DMS153 treated with DMSO at 0.1 percent for 48 hours (cell line): ENCODE results near the gene S100A7.
A peak's percentile ranks its signal among the peaks of the same experiment; 100 is the strongest.
"Not testable (repeated sequence)": the region's sequence is repeated elsewhere in the genome, so short reads cannot be mapped to it uniquely, and the experiment has no call there.

Source experiments
- DNase-seq: peaks from one replicate; lab custom pipeline; 2025; ENCODE audit not compliant: unreplicated experiment; lab: John Stamatoyannopoulos, UW

Gene S100A7

DNA sequence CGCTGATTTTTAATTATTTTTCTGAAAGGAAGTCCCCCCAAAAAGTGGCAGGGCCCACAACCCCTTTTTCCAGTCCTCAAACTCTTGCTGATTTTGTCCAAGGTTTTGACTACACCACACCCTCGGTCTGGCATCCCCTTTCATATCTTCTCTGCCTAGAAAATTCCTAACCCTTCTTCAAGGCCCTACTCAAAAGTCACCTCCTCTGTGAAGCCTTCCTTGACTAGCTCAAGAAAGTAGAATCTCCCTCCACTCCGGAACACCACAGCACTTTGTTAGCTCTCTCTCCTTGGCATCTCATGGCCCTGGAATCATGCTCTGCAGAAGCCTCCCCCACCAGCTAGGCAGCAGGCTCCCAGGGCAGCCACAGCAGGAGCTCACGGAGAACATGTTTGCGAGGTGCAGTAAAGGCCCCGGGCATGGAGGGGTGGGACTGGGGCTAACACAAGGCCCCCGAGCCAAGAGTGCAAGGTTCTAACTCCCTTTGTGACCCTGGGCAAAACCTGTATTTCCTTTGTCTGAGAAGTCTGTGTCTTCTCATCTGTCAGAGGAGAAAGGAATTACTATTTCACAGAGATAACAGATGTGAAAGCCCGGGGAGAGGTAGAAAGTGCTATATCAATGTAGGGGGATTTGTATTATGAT is 17.7 kb upstream of the S100A7 start:
- no peak for DNase-seq

DNA sequence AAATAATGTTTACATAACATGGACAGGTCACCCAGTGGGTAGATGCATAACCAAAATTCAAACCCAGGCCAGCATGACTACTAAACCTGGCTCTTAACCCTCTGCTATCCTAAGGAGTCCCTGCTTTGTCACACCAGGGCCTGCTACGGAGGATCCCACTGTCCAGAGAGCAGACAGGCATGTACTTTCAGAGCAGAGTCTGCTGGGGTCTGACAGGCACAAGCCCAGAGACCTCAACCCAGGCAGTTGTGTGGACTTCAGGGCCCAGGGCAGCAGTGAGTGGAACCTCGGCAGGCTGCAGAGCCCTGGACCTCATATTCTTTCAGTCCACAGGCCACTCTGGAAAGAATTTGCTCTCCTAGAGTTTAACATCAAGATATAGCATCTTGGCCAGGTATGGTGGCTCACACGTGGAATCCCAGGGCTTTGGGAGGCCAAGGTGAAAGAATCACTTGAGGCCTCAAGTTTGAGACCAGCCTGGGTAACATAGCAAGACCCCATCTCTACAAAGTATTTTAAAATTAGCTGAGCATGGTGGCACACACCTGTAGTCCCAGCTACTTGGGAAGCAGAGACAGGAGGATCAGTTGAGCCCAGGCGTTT is 16.1 kb upstream of the S100A7 start:
- no peak for DNase-seq

GRCh38 chr1:153475282-153475681 is 14.8 kb upstream of the S100A7 start:
- no peak for DNase-seq

DNA sequence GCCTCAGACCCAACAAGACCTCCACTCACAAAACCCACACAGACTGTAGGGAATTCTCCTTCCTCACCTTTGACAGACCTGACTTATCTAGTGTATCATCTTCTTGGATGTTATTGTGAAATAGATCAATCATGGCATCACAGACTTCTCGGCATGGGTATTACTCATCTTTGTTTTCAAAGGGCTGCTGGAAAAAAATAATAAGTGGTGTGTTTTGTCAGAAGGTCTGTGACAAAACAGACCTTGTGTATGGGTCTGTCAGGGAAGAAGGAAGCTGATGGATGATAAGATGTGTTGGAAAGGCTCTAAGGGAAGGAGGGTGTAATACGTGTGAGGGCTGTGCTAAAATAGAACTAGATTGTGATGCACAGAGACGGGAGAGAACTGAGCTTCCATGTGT is 13.9 kb upstream of the S100A7 start:
- no peak for DNase-seq

- DNase-seq = no peak
These were observed 10.3 kb upstream of the S100A7 start for GRCh38 chr1:153470707-153471106.

DNA sequence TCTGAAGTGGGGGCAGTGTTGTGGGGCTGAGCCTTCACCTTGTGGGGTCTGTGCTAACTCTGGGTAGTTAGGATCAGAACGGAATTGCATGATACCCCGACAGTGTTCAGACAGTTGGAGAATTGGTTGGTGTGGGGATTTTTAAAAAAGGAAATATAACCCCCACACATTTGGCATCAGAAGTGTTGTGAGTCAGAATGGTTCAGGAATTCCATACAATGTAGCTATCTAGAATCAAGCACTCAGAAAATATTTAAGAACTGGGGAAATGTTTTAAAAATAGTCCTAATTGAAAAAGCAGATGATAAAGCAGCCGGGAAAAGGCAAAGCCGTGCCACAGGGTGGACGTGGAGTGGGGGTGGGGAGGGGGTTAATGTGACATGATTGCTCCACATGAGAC is 6.5 kb upstream of the S100A7 start:
- no peak for DNase-seq

GRCh38 chr1:153465811-153466636 is 5.6 kb upstream of the S100A7 start:
- no peak for DNase-seq

DNA sequence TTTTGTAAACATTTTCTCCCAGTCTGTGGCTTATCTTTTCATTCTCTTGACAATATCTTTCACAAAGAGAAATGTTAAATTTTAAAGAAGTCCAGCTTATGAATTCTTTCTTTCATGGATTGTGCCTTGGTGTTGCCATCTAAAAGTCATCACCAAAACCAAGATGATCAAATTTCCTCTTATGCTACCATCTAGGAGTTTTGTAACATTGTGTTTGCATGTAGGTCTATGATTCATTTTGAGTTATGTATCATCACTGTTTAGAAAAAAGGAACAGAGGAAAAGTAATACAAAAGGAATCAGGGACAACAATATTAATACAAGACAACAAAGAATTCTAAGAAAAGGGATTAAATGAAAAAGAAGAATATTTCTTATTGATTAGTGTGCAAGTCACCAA is 2.3 kb upstream of the S100A7 start:
- DNase-seq = not testable (repeated sequence)

- DNase-seq = no peak
These were observed 796 bp downstream of the S100A7 start for GRCh38 chr1:153459655-153460054.

DNA sequence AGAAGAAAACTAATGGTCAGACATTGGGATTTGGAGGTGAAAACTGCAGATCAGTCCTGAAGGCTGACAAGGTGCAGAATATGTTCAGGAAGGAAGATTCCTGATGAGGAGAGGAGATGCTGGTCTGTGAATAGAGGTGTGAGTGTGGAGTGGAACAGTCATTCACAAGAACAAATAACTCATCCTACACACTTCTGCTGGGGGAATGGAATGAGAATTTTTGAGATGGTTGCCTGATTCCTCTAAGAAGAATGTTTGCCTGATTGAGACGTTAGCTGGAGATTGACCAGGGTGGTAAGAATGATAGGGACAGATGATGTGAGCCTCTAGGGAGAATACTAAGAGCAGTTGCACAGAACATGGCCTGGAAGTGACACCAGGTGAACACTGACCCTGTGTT is 4.1 kb downstream of the S100A7 start:
- DNase-seq = no peak

DNA sequence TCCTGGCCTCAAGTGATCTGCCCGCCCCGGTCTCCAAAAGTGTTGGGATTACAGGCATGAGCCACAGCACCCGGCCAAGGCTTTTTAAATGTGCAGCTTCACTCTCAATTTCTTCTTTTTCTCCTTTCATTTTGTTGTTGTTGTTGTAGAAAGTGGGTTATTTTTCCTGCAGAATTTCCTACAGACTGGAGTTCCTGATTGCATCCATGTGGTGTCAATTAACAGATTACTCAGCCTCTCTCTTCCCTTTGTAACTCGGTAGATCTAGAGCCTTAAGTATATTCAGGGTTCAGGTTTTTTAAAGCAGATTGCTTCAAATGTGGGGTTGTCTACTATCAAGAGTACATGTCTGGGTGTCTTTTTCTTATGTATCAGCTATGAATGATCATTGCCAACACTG is 11.6 kb downstream of the S100A7 start:
- DNase-seq = not testable (repeated sequence)

DNA sequence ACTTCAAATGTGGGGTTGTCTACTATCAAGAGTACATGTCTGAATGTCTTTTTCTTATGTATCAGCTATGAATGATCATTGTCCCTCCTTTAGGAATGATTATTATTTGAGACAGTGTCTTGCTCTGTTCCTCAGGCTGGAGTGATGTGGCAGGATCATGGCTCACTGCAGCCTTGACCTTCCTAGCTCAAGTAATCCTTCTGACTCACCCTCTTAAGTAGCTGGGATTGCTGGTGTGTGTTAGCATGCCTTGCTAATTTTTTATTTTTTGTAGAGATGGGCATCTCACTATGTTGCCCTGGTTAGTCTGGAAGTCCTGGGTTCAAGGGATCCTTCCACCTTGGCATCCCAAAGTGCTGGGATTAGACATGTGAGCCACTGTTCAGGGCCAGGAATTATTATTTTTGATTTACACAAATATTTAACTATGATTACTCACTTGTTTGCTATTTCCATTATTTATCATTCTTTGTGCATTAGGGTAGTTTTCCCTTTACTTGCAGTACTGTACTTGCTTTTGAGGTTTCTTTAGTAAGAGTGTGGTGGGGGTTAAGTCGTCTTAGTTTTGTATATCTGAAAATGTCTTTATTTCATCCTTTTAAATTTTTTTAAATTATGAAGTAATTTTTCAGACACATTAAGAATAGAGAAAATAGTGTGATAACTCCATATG is 12.8 kb downstream of the S100A7 start:
- DNase-seq = no peak

DNA sequence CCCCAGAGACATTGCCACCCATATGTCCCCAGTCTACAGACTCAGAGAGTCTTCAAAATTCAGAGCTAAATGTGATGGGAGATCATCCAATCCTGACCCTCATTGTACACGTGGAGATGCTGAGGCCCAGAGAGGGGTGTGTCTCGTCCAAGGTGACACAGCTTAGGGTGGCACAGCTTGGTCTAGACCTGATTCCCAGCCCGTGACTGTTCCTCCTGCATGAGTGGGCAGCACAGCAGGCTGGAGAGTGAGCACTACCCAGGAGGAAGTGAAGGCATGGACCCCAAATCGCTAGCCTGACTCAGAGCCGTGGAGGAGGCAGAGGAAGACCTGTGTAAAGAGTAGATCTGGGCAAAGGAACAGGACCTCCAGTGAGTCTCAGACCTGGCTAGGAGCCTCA is 16.4 kb downstream of the S100A7 start:
- DNase-seq = no peak

GRCh38 chr1:153443486-153443885 is 17.0 kb downstream of the S100A7 start:
- DNase-seq = no peak

- DNase-seq = peak; percentile 48
These were observed 19.2 kb downstream of the S100A7 start for GRCh38 chr1:153441238-153441755.

- DNase-seq = no peak
These were observed 21.2 kb downstream of the S100A7 start for GRCh38 chr1:153439273-153439672.

DNA sequence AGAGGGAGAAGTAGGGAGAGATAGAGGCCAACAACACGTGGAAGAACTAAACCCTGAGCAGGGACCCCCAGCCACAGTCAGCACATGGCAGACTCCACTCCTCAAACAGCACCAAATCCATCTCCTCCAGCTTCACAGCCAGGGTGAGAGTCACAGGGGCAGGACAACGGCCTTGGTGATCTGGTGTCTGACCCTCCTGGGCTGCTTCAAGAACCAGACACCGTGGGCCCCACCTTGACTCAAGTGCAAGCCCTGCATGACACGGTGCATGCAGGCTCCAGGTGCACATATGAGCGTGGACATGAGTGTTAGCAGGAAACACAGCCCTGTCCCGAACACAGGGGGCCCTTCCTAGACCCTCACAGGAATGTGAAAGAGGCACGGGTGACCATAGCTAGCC is 21.9 kb downstream of the S100A7 start:
- no peak for DNase-seq

DNA sequence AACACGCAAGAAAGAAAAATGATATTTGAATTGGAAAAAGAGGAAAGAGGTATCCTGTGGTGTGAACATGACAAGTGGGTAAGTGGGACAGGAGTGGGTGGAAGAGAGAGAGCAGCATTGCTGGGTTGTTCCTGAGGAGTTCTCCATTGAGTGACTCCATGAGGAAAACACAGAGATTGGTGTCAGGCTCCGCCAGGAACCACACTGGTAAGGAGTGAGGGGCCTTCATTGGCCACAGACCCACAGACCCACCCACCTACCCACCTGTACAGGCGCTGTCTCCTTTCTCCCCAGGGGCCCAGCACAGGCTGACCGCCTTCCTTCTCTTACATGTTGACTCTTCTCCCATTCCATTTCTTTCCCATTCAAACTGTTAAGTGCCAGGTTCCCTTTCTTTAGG is 23.2 kb downstream of the S100A7 start:
- no peak for DNase-seq

DNA sequence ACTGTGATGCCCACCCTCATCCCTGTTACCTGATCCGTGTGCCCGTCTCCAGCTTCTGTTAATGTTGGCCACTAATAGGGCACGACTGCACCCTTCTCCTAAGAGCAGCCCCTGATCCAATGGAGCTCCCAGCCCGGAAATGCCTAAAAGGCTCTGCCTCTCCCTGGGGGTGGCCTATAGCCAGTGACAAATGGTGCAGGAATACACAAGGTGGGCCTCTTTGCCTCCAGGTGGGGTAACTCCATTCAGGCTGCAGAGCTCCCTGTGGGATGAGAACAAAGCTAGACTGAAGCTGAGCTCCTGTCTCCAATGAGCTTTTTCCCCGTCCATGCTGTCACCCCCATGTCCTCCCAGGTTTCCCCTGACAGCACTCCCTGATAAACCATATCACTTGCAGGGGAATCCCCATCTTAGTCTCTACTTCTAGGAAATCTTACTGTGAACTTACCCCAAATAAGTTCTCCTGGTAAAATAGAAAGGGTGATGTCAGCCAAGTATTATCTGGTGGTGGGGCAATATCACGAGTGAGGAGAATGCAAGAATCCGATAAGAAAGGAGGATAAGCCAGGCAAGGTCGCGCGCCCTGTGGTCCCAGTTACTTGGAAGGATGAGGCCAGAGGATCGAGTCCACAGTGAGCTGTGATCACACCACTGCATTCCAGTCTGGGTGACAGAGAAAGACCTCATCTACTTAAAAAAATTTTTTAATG is 25.6 kb downstream of the S100A7 start:
- no peak for DNase-seq

DNA sequence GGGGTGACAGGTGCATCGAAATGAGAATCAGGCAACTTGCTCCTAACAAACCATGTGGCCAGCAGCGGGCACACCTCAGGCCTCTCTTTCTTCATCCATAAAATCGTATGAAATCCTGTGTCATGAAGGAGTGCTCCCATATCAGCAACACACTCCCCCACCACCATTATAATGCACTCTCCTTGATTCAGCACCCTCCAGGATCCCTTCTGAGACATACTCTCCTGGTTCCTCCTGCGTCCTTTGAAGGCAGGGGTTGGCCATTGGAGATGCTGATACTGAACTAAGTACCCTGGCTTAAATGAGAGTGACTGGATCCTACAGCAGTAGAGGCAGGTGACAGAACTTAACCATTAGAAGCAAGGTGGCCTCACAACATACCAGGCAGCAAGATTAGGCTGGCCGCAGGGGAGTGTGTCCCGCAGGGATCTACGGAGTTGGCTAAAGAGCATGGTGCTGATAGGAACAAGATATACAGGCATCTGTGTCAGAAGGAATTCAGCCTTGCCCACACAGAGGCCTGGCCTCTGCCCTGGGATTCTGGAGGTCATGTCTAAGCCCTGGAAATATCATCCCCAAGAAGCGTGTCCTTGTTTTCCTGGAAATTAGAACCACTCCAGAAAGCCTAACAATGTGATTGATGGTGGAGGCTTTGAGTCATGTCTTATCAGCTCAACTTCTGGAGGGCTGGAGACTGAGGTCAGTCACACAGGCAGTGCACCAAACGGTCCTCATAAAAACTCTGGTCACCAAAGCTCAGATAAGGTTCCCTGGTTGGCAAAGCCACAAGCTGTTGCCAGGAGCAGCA is 27.4 kb downstream of the S100A7 start:
- no peak for DNase-seq
